Measurements from ENCODE around the gene PTPRS.

PTPRS gene

DNA sequence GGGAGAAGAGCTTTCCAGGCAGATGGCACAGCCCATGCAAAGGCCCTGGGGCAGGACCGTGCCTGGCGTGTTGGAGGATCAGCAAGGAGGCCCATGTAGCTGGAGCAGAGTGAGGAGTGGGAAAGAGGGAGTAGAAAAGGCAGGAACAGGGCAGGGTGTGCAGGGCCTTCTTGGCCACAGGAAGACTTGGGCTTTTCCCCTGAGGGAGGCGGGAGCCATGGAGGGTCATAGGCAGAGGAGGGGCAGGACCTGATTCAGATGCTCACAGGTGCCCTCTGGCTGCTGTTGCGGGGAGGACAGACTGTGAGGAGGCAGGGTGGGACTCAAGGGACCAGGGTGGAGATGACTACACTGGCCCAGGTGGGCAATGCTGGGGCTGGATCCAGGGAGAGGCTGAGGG is 13.8 kb upstream of the PTPRS start:
- no peak for DNase-seq

DNA sequence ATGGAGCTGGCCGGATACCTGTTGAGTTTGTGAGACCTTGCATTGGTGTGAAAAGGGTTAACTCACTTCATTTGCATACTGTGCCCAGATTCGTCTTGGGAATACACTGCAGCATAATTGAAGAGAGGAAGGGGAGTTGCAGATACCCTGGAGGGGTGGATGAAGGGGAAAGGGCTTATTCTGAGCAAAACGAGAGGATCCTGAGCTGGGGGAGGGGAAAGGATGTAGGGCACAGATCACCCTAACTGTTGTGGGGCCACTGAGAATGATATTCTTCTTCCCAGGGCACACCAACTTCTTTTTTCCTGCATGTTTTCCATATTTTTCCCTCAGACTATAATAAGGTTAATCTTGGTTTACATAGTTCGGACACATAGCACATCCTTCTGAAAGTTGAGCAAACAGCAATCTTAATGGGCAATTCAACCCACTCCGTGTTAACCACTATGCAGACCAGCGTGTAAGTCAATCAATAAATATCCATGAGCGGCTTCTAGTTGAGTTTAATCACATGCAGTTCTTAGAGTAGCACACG is 11.7 kb upstream of the PTPRS start:
- DNase-seq = no peak

GRCh38 chr19:5351731-5352228 is 11.2 kb upstream of the PTPRS start:
- no peak for DNase-seq

GRCh38 chr19:5349041-5349440 is 8.4 kb upstream of the PTPRS start:
- DNase-seq = no peak

DNA sequence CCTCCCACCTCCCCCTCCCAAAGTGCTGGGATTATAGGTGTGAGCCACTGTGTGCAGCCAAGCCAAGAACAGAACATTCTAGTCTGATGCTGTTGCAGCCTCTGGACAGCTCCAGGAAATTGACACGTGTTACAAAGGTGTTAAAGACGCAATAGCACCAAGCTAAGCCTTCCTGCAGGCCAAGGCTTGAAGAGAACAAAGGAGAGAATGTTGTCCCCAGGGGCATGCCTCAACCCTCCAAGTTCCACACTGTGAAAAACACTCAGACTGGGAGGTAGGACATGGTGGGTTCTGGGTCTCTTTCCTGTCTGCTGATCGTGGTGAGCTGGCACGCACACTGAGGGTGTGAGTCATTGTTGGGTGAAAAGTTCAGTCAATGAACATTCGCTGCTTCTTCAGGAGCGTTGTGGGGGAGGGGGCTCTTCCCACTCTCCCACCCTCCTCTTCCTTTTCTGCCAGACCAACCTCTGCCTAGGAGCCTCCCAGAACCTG is 5.3 kb upstream of the PTPRS start:
- DNase-seq = no peak

- DNase-seq = no peak
These were observed 3.2 kb upstream of the PTPRS start for GRCh38 chr19:5343848-5344247.

GRCh38 chr19:5342573-5343201 is 2.1 kb upstream of the PTPRS start:
- no peak for DNase-seq

- DNase-seq = no peak
These were observed 1.4 kb upstream of the PTPRS start for GRCh38 chr19:5341981-5342380.

DNA sequence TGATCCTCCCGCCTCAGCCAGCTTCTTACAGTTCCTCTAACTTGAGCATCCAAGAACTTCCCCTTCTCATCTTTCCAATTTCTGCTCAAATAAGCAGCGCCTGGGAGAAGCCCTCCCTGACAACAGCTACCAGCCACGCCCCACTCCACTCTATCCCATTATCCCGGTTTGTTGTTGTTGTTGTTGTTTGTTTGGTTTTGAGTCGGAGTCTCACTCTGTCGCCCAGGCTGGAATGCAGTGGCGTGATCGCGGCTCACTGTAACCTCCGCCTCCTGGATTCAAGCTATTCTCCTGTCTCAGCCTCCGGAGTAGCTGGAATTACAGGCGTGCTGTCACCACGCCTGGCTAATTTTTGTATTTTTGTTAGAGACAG is 822 bp upstream of the PTPRS start:
- no peak for DNase-seq

DNA sequence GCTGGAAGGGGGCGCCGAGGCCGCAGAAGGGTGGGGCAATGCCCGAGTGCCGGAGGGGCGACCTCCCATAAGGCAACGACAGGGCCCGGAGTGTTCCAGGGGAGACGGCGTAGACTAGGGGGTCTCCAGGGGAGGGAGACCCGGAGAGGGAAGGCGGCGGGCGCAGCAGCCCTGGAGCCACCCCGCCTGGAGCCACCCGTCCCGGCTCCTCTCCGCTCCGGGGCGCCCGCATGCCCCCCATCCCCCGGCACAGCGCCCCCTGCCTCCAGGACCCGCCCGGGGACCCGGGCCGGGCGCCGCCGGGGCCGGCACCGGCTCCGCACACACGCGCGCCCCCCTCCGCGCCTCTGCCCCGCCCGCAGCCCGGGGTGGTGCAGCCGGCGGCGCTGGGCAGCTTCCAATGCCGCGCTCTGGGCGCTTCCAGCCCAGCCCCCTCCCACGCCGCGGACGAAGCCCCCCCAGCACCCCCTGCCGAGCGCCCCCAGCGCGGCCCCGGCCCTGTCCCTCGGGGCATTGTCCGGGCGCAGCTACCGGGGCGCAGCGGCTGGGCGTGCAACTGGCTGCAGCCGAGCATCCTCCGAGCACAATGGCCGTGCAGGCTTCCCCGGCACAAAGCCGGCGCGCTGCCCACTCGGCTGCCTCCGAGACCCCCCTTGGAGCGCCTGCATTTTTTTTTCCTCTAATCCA is 519 bp downstream of the PTPRS start:
- DNase-seq = no peak

- DNase-seq = no peak
These were observed 1.2 kb downstream of the PTPRS start for GRCh38 chr19:5339198-5339949.

DNA sequence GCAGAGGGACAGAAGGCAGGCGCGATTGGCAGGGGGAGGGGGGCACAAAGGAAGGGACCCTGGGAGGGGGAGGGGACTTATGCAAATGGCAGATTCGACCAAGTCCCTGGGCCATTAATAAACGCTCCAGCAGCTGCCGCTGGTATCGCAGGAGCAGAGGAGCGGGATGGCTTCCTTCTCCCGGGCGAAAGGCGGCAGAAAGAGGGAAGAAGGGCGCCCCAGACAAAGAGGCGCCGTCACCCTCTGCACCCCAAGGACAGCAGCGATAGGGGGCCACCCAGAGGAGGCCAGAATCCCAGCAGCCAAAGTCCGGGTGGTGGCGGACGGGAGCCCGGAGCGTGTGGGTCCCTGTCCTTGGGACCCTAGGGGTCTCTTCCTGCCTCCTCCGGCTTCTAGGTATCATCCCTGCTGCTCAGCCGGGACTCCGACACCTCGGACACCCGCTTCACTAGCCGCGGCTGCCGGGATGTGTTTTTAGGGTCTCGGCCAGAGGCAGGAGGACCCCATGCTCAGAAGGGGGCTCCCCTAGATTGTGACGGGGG is 1.9 kb downstream of the PTPRS start:
- DNase-seq = no peak

GRCh38 chr19:5337708-5338655 is 2.6 kb downstream of the PTPRS start:
- no peak for DNase-seq

GRCh38 chr19:5337126-5337525 is 3.5 kb downstream of the PTPRS start:
- DNase-seq = no peak

DNA sequence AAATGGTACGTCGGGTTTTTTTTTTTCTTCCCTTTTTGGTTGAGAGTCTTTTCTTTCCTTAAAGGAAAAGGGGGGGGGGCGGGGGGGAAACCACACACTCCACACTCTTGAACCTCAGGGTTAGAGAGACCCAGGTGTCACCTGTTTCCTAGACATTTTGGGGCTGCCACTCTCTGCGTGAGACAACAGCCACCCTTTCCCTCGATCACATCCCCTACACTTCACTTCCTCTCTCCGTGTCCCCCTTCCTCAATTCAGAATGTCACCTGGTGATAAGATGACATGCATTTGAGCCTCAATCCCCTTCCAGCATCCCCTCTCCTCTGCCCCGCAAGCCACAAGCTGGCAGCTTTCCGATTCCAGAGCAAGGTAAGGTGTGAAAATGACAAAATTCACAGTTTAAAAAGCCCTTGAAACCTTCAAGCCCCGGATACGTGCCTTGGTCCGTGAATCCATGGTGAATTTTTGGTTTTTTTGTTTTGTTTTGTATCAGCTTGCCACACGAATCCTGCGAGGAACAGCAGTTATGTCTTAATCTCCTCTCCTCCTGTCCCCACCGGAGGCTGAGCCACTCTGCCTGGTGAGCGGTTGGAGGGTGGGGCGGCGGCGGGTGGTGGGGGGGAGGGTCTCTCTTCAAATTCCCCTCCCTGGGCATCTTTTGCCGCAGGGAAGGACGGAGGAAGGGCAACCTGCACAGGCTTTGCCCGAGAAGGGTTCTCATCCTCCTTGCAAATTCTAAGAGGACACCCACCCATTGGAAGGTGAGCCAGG is 4.2 kb downstream of the PTPRS start:
- DNase-seq = no peak

GRCh38 chr19:5335593-5335992 is 5.0 kb downstream of the PTPRS start:
- DNase-seq = no peak

DNA sequence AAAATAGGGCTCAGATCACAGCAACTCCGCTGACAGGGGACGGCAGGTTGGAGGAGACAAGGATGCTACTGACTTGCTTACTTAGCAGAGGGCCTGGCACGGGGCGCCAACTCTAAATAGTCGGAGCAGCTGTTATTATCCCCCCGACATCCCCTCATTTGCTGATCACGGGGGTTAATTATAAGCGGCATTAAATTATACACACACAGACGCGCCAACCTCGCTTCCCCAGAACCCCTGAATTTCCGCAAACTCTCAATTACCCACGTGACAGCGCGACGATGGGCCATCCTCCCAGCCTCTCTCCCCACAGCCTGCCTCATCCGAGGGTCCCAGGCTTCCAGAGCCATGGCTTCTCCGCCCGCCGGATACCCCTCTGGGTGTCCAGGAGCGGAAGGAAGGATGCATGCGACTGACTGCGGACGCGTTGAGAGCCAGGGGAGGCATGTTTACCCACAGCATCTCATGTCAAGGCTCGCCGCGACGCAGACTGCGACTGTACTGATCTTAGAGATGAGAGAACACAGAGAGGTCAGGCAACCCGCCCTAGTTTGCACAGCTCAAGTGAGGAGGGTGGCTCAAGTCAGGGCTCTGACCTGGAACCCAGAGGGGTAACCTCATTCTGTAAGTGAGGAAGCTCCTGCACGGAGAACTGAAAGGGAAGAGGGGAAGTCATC is 5.7 kb downstream of the PTPRS start:
- DNase-seq = no peak

GRCh38 chr19:5334366-5334739 is 6.3 kb downstream of the PTPRS start:
- DNase-seq = no peak

DNA sequence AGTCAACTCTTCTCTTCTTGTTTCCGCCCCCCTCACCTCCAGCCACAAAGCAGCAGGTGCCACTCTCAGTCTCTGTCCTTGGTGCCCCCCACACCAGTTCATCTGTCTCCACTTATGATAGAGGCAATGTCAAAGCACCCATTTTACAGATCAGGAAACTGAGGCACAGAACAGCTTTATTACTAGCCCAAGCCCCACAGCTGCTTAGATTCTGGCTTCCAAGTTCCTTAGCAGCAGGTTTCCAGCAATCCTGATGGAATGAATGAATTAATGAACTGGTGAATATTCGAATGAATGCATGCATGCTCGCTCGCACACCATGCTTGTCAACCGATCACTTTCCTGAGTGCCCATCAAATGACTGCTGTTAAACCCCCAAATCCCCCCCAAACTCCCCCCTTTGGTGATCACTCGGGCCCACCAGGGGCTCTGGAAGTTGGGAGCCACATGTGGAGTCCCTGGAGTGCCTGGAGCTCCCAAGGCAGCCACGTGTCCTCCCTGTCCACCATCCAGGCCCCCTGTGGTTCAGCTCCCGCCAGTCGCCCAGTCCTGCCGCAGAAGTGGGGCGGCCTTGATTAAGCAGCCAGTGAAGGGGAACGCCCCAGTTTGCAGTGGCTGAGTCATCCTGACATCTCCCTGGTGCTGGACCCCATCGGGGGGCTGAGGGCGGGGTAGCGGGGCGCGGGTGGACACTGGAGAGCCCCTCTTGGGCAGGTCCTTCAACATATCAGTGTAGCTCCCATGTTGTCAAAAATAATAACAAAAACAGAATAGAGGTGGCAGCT is 6.8 kb downstream of the PTPRS start:
- DNase-seq = no peak

DNA sequence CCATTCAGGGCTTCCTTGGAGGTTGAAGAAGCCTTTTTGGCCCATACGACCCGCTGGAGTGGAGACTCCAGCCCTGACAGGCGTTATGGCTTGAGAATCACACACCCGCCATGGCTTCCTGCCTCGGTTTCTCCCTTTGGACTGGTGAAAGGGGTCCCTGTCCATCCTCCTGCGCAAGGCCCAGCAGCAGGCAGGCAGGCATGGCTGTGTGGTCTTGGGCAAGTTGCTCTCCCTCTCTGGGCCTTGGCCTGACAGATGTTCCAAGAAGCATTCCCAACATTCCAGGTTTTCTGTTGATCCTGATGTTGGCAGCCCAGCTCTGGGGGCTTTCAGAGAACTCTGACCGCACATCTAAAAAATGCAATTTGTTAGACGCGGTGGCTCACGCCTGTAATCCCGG is 8.1 kb downstream of the PTPRS start:
- DNase-seq = no peak

All from left hindlimb (tissue), 1 donor.